ENCODE results near the gene GABBR2.

GABBR2 gene

GRCh38 chr9:98610711-98611110, 98.0 kb downstream of the GABBR2 start:
- no peaks in the 10 kb centered on the region for H3K36me3 Mint-ChIP-seq (ENCODE audit: low read depth)
- H3K9me3 Mint-ChIP-seq = no peaks in the 10 kb centered on the region
- H3K27ac Mint-ChIP-seq = no peak overlapping the region
- DNase-seq (no peak), ATAC-seq (no peak)
- H3K27me3 Mint-ChIP-seq = peaks cover 6% of the 10 kb centered on the region
- H3K4me3 Mint-ChIP-seq = no peak overlapping the region
- no peaks in the 10 kb centered on the region for H3K4me1 Mint-ChIP-seq

DNA sequence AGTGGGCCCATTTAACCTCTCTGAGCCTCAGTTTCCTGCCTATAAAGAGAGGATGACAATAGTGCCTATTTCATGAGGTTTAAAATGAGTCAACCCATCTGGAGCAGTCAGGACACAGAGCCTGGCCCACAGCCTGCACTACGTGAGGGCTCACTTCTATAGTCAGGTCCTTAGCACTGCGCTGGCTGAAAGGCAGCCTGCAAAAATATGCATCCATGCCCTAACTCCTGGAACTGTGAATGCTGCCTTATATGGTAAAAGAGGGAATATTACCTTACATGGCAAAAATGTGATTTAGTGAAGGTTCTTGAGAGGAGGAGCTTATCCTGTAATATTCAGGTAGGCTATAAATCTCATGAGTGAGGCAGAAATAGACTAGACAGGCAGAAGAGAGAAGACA, 98.5 kb downstream of the GABBR2 start:
- no peak for ATAC-seq

GRCh38 chr9:98609646-98610045, 99.1 kb downstream of the GABBR2 start:
- Mint-ChIP-seq H3K4me1 (no peaks in the 10 kb centered on the region), H3K9me3 (no peaks in the 10 kb centered on the region), H3K27me3 (peaks cover 4% of the 10 kb centered on the region), H3K27ac (no peak overlapping the region), H3K4me3 (no peak overlapping the region), H3K36me3 (ENCODE audit: low read depth) (no peaks in the 10 kb centered on the region)
- no peak for DNase-seq
- no peak for ATAC-seq

More for the DNA sequence above, 98.5 kb downstream of the GABBR2 start:
- H3K4me3 Mint-ChIP-seq = no peak overlapping the region
- H3K27me3 Mint-ChIP-seq = peaks cover 6% of the 10 kb centered on the region
- no peaks in the 10 kb centered on the region for H3K4me1 Mint-ChIP-seq
- DNase-seq = no peak
- no peaks in the 10 kb centered on the region for H3K9me3 Mint-ChIP-seq
- H3K36me3 Mint-ChIP-seq (ENCODE audit: low read depth) = no peaks in the 10 kb centered on the region
- no peak overlapping the region for H3K27ac Mint-ChIP-seq

- Mint-ChIP-seq H3K4me3 (no peak overlapping the region), H3K27me3 (no peaks in the 10 kb centered on the region), H3K27ac (no peak overlapping the region), H3K4me1 (no peaks in the 10 kb centered on the region), H3K36me3 (ENCODE audit: low read depth) (no peaks in the 10 kb centered on the region), H3K9me3 (no peaks in the 10 kb centered on the region)
- DNase-seq (no peak), ATAC-seq (no peak)
Observed at GRCh38 chr9:98607787-98608186, 100.9 kb downstream of the GABBR2 start.

GRCh38 chr9:98607152-98607551, 101.6 kb downstream of the GABBR2 start:
- Mint-ChIP-seq H3K4me1 (no peaks in the 10 kb centered on the region), H3K27me3 (peaks cover 3% of the 10 kb centered on the region), H3K36me3 (ENCODE audit: low read depth) (no peaks in the 10 kb centered on the region), H3K27ac (no peak overlapping the region), H3K4me3 (no peak overlapping the region), H3K9me3 (no peaks in the 10 kb centered on the region)
- ATAC-seq = no peak
- DNase-seq = no peak

DNA sequence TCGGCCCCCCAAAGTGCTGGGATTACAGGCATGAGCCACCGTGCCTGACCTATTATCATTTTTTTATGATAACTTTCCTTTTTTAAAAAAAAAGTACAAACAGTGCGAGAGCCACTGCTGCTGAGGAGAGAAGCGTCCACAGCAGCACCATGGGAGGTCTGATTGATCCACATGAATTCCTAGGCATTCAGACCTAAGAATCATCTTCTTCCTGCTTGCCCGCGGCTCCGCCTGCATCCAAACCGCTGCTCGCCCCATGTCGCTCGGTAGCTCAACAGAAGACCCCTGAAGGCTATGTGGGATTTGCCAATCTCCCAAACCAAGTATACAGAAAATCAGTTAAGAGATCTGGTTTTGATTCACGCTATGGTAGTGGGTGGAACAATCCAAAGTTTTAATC, 102.0 kb downstream of the GABBR2 start:
- Mint-ChIP-seq H3K36me3 (ENCODE audit: low read depth) (no peaks in the 10 kb centered on the region), H3K4me3 (no peak overlapping the region), H3K9me3 (no peaks in the 10 kb centered on the region), H3K27ac (no peak overlapping the region), H3K4me1 (no peaks in the 10 kb centered on the region), H3K27me3 (peaks cover 3% of the 10 kb centered on the region)
- ATAC-seq = no peak
- no peak for DNase-seq

DNA sequence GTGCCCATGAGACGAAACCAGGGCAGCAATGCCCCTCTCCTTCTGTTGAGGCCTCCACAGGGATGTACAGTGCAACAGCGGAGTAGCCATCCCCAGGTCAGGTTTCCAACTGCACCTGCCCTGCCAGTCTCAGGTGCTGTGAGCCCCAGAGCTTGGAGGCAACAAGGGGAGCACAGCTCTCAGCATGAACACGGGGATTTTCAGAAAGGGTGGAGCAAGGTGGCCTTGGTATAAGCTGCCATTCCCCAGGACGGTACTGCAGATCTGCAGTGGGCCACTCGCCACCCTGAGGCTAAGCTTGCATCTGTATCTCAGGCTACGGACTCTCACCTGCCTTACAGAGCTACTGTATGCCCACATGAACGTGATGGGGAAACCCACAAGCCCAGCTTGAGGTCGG, 103.6 kb downstream of the GABBR2 start:
- DNase-seq (no peak), ATAC-seq (no peak)
- H3K4me1 Mint-ChIP-seq = no peaks in the 10 kb centered on the region
- no peak overlapping the region for H3K27ac Mint-ChIP-seq
- no peaks in the 10 kb centered on the region for H3K9me3 Mint-ChIP-seq
- no peak overlapping the region for H3K4me3 Mint-ChIP-seq
- no peaks in the 10 kb centered on the region for H3K36me3 Mint-ChIP-seq (ENCODE audit: low read depth)
- H3K27me3 Mint-ChIP-seq = peaks cover 3% of the 10 kb centered on the region

DNA sequence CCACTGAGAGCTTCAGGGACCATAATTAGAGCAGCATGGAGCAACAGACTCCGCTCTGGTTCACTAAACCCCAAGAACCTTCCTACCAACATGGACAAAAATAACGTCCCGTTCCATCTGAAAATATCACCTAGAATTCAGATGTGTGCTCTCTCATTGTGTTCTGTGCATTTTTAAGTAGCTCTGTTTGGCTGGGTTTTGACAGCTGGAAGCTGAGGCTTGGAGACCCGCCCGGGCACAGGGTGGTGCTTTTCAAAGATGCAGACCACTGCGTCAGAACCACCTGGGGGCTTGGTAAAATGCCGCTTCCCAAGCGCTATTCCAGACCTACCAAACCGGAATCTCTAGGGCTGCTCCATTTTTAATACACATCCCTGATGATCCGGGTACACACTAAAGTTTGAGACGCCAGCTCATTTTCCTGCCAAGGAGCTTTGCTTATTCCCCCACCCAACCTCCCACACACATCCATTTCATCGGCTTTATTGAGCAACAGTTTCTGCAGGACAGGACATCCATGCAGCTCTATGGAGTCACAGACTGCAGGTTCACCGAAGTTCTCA, 104.8 kb downstream of the GABBR2 start:
- peaks cover 3% of the 10 kb centered on the region for H3K27me3 Mint-ChIP-seq
- H3K4me3 Mint-ChIP-seq = no peak overlapping the region
- ATAC-seq (no peak), DNase-seq (no peak)
- H3K36me3 Mint-ChIP-seq (ENCODE audit: low read depth) = no peaks in the 10 kb centered on the region
- no peaks in the 10 kb centered on the region for H3K4me1 Mint-ChIP-seq
- no peaks in the 10 kb centered on the region for H3K9me3 Mint-ChIP-seq
- no peak overlapping the region for H3K27ac Mint-ChIP-seq

DNA sequence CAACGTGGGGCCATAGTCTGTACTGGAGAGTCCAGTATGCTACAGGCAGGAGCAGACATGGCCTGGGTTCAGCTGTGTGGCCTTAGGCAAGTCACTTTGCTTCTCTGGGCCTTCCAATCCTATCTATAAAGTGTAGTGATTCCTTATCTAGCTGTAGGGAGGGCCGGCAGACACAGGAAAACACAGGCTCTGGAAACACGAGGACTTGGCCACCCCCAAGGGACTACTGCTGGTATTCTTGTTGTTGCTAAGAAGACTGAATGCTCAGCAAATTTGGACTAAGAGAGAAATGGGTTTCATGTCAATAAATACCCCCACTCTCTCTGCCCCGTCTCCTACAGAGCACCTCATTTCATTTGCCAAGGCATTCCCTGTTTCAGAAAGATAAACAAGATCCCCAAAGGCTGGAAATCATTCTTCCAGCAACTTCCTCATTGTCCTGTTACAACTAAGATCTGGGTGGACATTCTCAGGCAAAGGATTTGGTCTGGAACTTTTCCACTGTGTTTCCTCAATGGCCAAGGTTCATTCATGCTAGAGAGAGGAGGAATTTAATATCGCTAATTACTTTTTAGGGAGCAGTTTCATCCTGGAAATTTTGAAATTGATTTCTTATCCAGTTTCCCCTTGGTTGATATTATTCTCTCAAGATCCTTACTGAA, 105.8 kb downstream of the GABBR2 start:
- no peak overlapping the region for H3K4me3 Mint-ChIP-seq
- H3K4me1 Mint-ChIP-seq = no peaks in the 10 kb centered on the region
- H3K27ac Mint-ChIP-seq = no peak overlapping the region
- DNase-seq (no peak), ATAC-seq (no peak)
- H3K36me3 Mint-ChIP-seq (ENCODE audit: low read depth) = no peaks in the 10 kb centered on the region
- no peaks in the 10 kb centered on the region for H3K9me3 Mint-ChIP-seq
- peaks cover 3% of the 10 kb centered on the region for H3K27me3 Mint-ChIP-seq

GRCh38 chr9:98600631-98601030, 108.1 kb downstream of the GABBR2 start:
- H3K36me3 Mint-ChIP-seq (ENCODE audit: low read depth) = no peaks in the 10 kb centered on the region

GRCh38 chr9:98599566-98600216, 109.0 kb downstream of the GABBR2 start:
- H3K36me3 Mint-ChIP-seq (ENCODE audit: low read depth) = no peaks in the 10 kb centered on the region
- H3K4me3 Mint-ChIP-seq = no peak overlapping the region
- H3K27ac Mint-ChIP-seq = no peak overlapping the region

More at GRCh38 chr9:98600631-98601030, 108.1 kb downstream of the GABBR2 start:
- H3K4me1 Mint-ChIP-seq = no peaks in the 10 kb centered on the region
- no peak overlapping the region for H3K4me3 Mint-ChIP-seq
- H3K27me3 Mint-ChIP-seq = peaks cover 3% of the 10 kb centered on the region
- H3K27ac Mint-ChIP-seq = no peak overlapping the region
- H3K9me3 Mint-ChIP-seq = no peaks in the 10 kb centered on the region
- ATAC-seq (no peak), DNase-seq (no peak)

GRCh38 chr9:98598861-98599260, 109.9 kb downstream of the GABBR2 start:
- no peaks in the 10 kb centered on the region for H3K4me1 Mint-ChIP-seq
- DNase-seq (no peak), ATAC-seq (no peak)
- no peaks in the 10 kb centered on the region for H3K36me3 Mint-ChIP-seq (ENCODE audit: low read depth)
- H3K9me3 Mint-ChIP-seq = no peaks in the 10 kb centered on the region
- H3K4me3 Mint-ChIP-seq = no peak overlapping the region
- peaks cover 3% of the 10 kb centered on the region for H3K27me3 Mint-ChIP-seq
- H3K27ac Mint-ChIP-seq = no peak overlapping the region

More at GRCh38 chr9:98599566-98600216, 109.0 kb downstream of the GABBR2 start:
- ATAC-seq = peak; percentile 46
- DNase-seq = no peak
- H3K9me3 Mint-ChIP-seq = no peaks in the 10 kb centered on the region
- H3K27me3 Mint-ChIP-seq = peaks cover 3% of the 10 kb centered on the region
- H3K4me1 Mint-ChIP-seq = no peaks in the 10 kb centered on the region

- no peaks in the 10 kb centered on the region for H3K36me3 Mint-ChIP-seq (ENCODE audit: low read depth)
- DNase-seq (no peak), ATAC-seq (no peak)
- no peaks in the 10 kb centered on the region for H3K9me3 Mint-ChIP-seq
- H3K4me3 Mint-ChIP-seq = no peak overlapping the region
- H3K4me1 Mint-ChIP-seq = no peaks in the 10 kb centered on the region
- peaks cover 1% of the 10 kb centered on the region for H3K27me3 Mint-ChIP-seq
- no peak overlapping the region for H3K27ac Mint-ChIP-seq
Observed at GRCh38 chr9:98597236-98597771, 111.4 kb downstream of the GABBR2 start.

- Mint-ChIP-seq H3K36me3 (ENCODE audit: low read depth) (no peaks in the 10 kb centered on the region), H3K27ac (no peak overlapping the region), H3K27me3 (no peaks in the 10 kb centered on the region), H3K9me3 (no peaks in the 10 kb centered on the region), H3K4me3 (no peak overlapping the region), H3K4me1 (no peaks in the 10 kb centered on the region)
- ATAC-seq (no peak), DNase-seq (no peak)
Observed at GRCh38 chr9:98596486-98596885, 112.2 kb downstream of the GABBR2 start.

GRCh38 chr9:98594546-98595160, 114.1 kb downstream of the GABBR2 start:
- DNase-seq (no peak), ATAC-seq (no peak)
- Mint-ChIP-seq H3K9me3 (no peaks in the 10 kb centered on the region), H3K4me1 (no peaks in the 10 kb centered on the region), H3K4me3 (no peak overlapping the region), H3K27ac (no peak overlapping the region), H3K36me3 (ENCODE audit: low read depth) (no peaks in the 10 kb centered on the region), H3K27me3 (peaks cover 4% of the 10 kb centered on the region)

Data from activated naive CD8-positive, alpha-beta T cell treated with anti-CD3 and anti-CD28 coated beads, Interleukin-2, amount 50 U/mL, for 24 hours (primary cell).